GM12878 (cell line): ENCODE measurements around the gene SIT1.

ENCODE experiments used
- BACH1 ChIP-seq: fragments of 450-650 bp; IDR thresholded peaks from 2 replicates; pipeline ENCODE4 v1.6.1; 2017; ENCODE audit warnings: mild to moderate bottlenecking, borderline replicate concordance
- TAF1 ChIP-seq: IDR thresholded peaks from 2 replicates; pipeline ENCODE4 v1.6.1; 2011; ENCODE audit warnings: mild to moderate bottlenecking, low read depth, low read length, borderline replicate concordance
- ZNF24 ChIP-seq: fragments of 450-650 bp; IDR thresholded peaks from 2 replicates; pipeline ENCODE4 v1.6.1; 2017; ENCODE audit warnings: antibody characterized with exemption, mild to moderate bottlenecking
- TF ChIP-seq, protein P1 (sequence below), 3 experiments: IDR thresholded peaks in 2 of 3; conservative IDR thresholded peaks in 1 of 3; 2 replicates each; pipeline ENCODE4 v1.5.1; 2011; ENCODE audit warnings: low read depth in 3 of 3, low read length in 3 of 3, mild to moderate bottlenecking in 3 of 3, control low read depth in 2 of 3, moderate library complexity in 2 of 3, inconsistent platforms in 1 of 3, mixed read lengths in 1 of 3; ENCODE audit not compliant: control insufficient read depth in 2 of 3, insufficient read depth in 1 of 3; ENCODE audit errors: extremely low read depth in 1 of 3
- TF ChIP-seq, protein P2 (sequence below): IDR thresholded peaks from 2 replicates; pipeline ENCODE4 v1.6.1; 2011; ENCODE audit warnings: borderline replicate concordance, low read depth, mild to moderate bottlenecking, moderate library complexity, mixed read lengths, low read length; ENCODE audit not compliant: insufficient read depth; ENCODE audit errors: extremely low read length
- TF ChIP-seq, protein P3 (sequence below): fragments of 150-350 bp; IDR thresholded peaks from 2 replicates; pipeline ENCODE4 v1.6.1; 2016; ENCODE audit warnings: low read depth, low read length

DNA sequence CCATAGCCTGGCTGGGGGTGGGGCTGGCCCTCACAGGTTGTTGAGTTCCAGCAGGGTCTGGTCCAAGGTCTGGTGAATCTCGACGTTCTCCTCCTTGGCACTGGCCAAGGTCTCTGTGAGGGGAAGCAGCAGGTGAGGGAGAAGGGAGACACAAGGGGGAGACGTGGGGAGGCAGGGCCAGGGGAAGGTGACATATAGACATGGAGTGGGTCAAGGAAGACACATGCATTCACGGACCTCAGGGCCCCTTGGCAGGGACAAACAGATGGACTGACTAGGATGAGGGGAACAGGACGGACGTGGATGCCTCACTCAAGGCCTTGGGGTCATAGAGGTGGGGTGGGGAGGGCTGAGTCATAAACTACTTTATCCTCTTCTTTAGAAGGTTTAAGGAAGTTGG lies 31.3 kb upstream of the SIT1 start:
- no peak for TF ChIP-seq BACH1
- TF ChIP-seq TAF1 = no peak
- TF ChIP-seq, protein P1, sequence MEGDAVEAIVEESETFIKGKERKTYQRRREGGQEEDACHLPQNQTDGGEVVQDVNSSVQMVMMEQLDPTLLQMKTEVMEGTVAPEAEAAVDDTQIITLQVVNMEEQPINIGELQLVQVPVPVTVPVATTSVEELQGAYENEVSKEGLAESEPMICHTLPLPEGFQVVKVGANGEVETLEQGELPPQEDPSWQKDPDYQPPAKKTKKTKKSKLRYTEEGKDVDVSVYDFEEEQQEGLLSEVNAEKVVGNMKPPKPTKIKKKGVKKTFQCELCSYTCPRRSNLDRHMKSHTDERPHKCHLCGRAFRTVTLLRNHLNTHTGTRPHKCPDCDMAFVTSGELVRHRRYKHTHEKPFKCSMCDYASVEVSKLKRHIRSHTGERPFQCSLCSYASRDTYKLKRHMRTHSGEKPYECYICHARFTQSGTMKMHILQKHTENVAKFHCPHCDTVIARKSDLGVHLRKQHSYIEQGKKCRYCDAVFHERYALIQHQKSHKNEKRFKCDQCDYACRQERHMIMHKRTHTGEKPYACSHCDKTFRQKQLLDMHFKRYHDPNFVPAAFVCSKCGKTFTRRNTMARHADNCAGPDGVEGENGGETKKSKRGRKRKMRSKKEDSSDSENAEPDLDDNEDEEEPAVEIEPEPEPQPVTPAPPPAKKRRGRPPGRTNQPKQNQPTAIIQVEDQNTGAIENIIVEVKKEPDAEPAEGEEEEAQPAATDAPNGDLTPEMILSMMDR (IDR thresholded peaks at IDR 0.05 in 2 of 3, conservative IDR thresholded peaks at IDR 0.05 in 1 of 3; ENCODE audit: control insufficient read depth in 2 of 3, extremely low read depth in 1 of 3, insufficient read depth in 1 of 3, low read depth in 3 of 3, low read length in 3 of 3) = no peak
- TF ChIP-seq, protein P2, sequence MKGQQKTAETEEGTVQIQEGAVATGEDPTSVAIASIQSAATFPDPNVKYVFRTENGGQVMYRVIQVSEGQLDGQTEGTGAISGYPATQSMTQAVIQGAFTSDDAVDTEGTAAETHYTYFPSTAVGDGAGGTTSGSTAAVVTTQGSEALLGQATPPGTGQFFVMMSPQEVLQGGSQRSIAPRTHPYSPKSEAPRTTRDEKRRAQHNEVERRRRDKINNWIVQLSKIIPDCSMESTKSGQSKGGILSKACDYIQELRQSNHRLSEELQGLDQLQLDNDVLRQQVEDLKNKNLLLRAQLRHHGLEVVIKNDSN = no peak
- TF ChIP-seq, protein P3, sequence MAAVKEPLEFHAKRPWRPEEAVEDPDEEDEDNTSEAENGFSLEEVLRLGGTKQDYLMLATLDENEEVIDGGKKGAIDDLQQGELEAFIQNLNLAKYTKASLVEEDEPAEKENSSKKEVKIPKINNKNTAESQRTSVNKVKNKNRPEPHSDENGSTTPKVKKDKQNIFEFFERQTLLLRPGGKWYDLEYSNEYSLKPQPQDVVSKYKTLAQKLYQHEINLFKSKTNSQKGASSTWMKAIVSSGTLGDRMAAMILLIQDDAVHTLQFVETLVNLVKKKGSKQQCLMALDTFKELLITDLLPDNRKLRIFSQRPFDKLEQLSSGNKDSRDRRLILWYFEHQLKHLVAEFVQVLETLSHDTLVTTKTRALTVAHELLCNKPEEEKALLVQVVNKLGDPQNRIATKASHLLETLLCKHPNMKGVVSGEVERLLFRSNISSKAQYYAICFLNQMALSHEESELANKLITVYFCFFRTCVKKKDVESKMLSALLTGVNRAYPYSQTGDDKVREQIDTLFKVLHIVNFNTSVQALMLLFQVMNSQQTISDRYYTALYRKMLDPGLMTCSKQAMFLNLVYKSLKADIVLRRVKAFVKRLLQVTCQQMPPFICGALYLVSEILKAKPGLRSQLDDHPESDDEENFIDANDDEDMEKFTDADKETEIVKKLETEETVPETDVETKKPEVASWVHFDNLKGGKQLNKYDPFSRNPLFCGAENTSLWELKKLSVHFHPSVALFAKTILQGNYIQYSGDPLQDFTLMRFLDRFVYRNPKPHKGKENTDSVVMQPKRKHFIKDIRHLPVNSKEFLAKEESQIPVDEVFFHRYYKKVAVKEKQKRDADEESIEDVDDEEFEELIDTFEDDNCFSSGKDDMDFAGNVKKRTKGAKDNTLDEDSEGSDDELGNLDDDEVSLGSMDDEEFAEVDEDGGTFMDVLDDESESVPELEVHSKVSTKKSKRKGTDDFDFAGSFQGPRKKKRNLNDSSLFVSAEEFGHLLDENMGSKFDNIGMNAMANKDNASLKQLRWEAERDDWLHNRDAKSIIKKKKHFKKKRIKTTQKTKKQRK = no peak
- TF ChIP-seq ZNF24 = no peak
